Activated T-helper 2 cell treated with anti-CD3 and anti-CD28 coated beads, Interferon-gamma antibody, Interleukin-2, Interleukin-4, amounts not matched to agents 10 μg/mL and 5 μg/mL and 100 μg/mL, durations not matched to agents 14 hours and 24 hours and 36 hours (primary cell): Measurements from ENCODE around the gene XIAP. TPM values are rescaled to one million over a fixed set of nuclear protein-coding genes. Genes with fewer than 3 reads are reported as not detected.

Source experiments
- total RNA-seq: library from RNA; stranded (reverse); gene quantifications from 2 replicates; pipeline ENCODE4 v1.2.3, GENCODE V29; 2022

The XIAP gene
- total RNA-seq, 1 donor from 2014 or later: 33.4 TPM

Other genes with a start within 250 kb of the XIAP start
- gene THOC2, start 127.0 kb upstream of the XIAP start, total RNA-seq: 101 and 107 TPM in 2 replicates
- gene STAG2, start 101.7 kb downstream of the XIAP start, total RNA-seq: 105 and 106 TPM in 2 replicates